Inferior parietal cortex (tissue), 1 donor: Measurements from ENCODE around the gene MAGI1.
"Not testable (repeated sequence)": the region's sequence is repeated elsewhere in the genome, so short reads cannot be mapped to it uniquely, and the experiment has no call there.

Experiments used
- DNase-seq: peaks from one replicate; pipeline ENCODE4 v3.0.0-alpha.2; 2016; ENCODE audit errors: extremely low spot score

The MAGI1 gene

GRCh38 chr3:65534805-65535204 lies 503.9 kb downstream of the MAGI1 start:
- DNase-seq: no peak

GRCh38 chr3:65532749-65533148 lies 506.0 kb downstream of the MAGI1 start:
- DNase-seq: no peak

GRCh38 chr3:65532215-65532614 lies 506.5 kb downstream of the MAGI1 start:
- no peak for DNase-seq

- no peak for DNase-seq
These were observed 507.2 kb downstream of the MAGI1 start for GRCh38 chr3:65531499-65531898.

GRCh38 chr3:65526656-65527055 lies 512.1 kb downstream of the MAGI1 start:
- DNase-seq: no peak

- no peak for DNase-seq
These were observed 514.1 kb downstream of the MAGI1 start for GRCh38 chr3:65524584-65524983.

GRCh38 chr3:65523878-65524277 lies 514.8 kb downstream of the MAGI1 start:
- DNase-seq: no peak

- no peak for DNase-seq
These were observed 517.7 kb downstream of the MAGI1 start for GRCh38 chr3:65521032-65521431.

- DNase-seq: no peak
These were observed 521.7 kb downstream of the MAGI1 start for GRCh38 chr3:65516998-65517397.

- DNase-seq: not testable (repeated sequence)
These were observed 524.4 kb downstream of the MAGI1 start for GRCh38 chr3:65514317-65514716.

- not testable (repeated sequence) for DNase-seq
These were observed 529.3 kb downstream of the MAGI1 start for GRCh38 chr3:65509423-65509794.

GRCh38 chr3:65508750-65509422 lies 529.8 kb downstream of the MAGI1 start:
- no peak for DNase-seq

- no peak for DNase-seq
These were observed 531.3 kb downstream of the MAGI1 start for GRCh38 chr3:65507437-65507836.

GRCh38 chr3:65503776-65504175 lies 534.9 kb downstream of the MAGI1 start:
- DNase-seq: no peak

- DNase-seq: no peak
These were observed 536.2 kb downstream of the MAGI1 start for GRCh38 chr3:65502526-65502925.

- no peak for DNase-seq
These were observed 538.1 kb downstream of the MAGI1 start for GRCh38 chr3:65500398-65501306.

GRCh38 chr3:65497846-65498245 lies 540.9 kb downstream of the MAGI1 start:
- DNase-seq: peak; percentile 36

- no peak for DNase-seq
These were observed 541.5 kb downstream of the MAGI1 start for GRCh38 chr3:65497236-65497635.

- no peak for DNase-seq
These were observed 544.8 kb downstream of the MAGI1 start for GRCh38 chr3:65493938-65494337.

- DNase-seq: no peak
These were observed 545.3 kb downstream of the MAGI1 start for GRCh38 chr3:65493371-65493882.

GRCh38 chr3:65492249-65492648 lies 546.5 kb downstream of the MAGI1 start:
- no peak for DNase-seq

GRCh38 chr3:65490114-65490513 lies 548.6 kb downstream of the MAGI1 start:
- no peak for DNase-seq

- DNase-seq: no peak
These were observed 549.5 kb downstream of the MAGI1 start for GRCh38 chr3:65489253-65489652.
